Thyroid gland (tissue), 4 donors: ENCODE measurements around the gene MAGI1. TPM values are rescaled to one million over a fixed set of nuclear protein-coding genes. Genes with fewer than 3 reads are reported as not detected.

Experiments used
- DNase-seq, 2 donors: peaks; one replicate each; pipeline ENCODE4 v3.0.0-alpha.2; 2019
- H3K27ac ChIP-seq, 3 donors: fragments of 200-600 bp; sonication (generic); 1 replicate in 2 of 3; 2 replicates in 1 of 3; pipeline ENCODE4 v1.5.1; 2016 to 2019; ENCODE audit warnings: mild to moderate bottlenecking in 1 of 3, moderate library complexity in 1 of 3
- H3K27me3 ChIP-seq: fragments of 200-600 bp; sonication (generic); one replicate; pipeline ENCODE4 v1.5.1; 2019
- H3K36me3 ChIP-seq, 2 donors: fragments of 200-600 bp; sonication (generic); one replicate each; pipeline ENCODE4 v1.5.1; 2016 to 2019
- H3K4me1 ChIP-seq, 2 donors: fragments of 200-600 bp; sonication (generic); one replicate each; pipeline ENCODE4 v1.5.1; 2017 to 2019
- H3K4me3 ChIP-seq, 3 donors: fragments of 200-600 bp; sonication (generic); replicated peaks in 1 of 3; 1 replicate in 2 of 3; 2 replicates in 1 of 3; pipeline ENCODE4 v1.5.1; 2016; ENCODE audit warnings: mild to moderate bottlenecking in 1 of 3
- H3K9me3 ChIP-seq: fragments of 200-600 bp; sonication (generic); one replicate; pipeline ENCODE4 v1.5.1; 2017
- POLR2A ChIP-seq, 2 donors: fragments of 450-650 bp; IDR thresholded peaks; one replicate each; pipeline ENCODE4 v1.6.1; 2017; ENCODE audit warnings: antibody characterized with exemption in 2 of 2, mild to moderate bottlenecking in 2 of 2, moderate library complexity in 1 of 2
- WGBS, 2 donors: methylation state at CpG; one replicate each; pipeline ENCODE4 v1.1.5; 2017; 5-methylcytosine and 5-hydroxymethylcytosine counted together
- intact Hi-C: fragments of 100-400 bp; cut with DNase I; formaldehyde crosslinking; loops from one replicate; pipeline ENCODE4 v1.15.1; 2023
- total RNA-seq, 4 donors: library from RNA; depleted of rRNA; stranded (reverse); fragments of >200 nt; gene quantifications; one replicate each; pipeline ENCODE4 v1.2.3, GENCODE V29; 2016
- TF ChIP-seq, protein P1 (sequence below), 6 experiments: fragments of 200-600 bp in 3 of 6; fragments of 450-650 bp in 3 of 6; sonication (generic) in 3 of 6; IDR thresholded peaks; one replicate each; pipeline ENCODE4 v1.5.1; 2016 to 2019; ENCODE audit warnings: antibody characterized with exemption in 6 of 6, mild to moderate bottlenecking in 2 of 6, inconsistent platforms in 1 of 6, moderate library complexity in 1 of 6

Gene MAGI1
- total RNA-seq, 4 donors from 2014 or later: 60.5 to 123 (median 87.5) TPM

DNA sequence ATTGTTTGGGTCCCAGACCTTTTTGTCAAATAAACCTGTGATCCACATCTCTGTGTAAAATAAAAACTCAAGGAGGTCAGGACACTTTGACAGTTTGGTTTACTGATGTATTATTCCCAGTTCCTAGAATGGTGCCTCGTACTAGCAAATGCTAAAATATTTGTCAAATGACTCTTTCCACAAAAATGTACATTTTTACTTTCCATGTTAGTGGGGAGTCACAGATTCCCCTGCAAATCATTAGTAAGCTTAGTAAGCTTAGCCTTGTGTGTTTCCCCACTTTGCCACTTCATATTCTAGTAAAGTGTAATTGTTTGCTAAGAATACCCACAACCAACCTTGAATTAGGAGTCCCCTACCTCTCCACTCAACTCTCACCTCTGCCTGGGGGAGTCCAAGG, 2.4 kb upstream of the MAGI1 start:
- no peaks in the 10 kb centered on the region for H3K9me3 ChIP-seq
- H3K27ac ChIP-seq: no peak overlapping the region
- TF ChIP-seq, protein P1, sequence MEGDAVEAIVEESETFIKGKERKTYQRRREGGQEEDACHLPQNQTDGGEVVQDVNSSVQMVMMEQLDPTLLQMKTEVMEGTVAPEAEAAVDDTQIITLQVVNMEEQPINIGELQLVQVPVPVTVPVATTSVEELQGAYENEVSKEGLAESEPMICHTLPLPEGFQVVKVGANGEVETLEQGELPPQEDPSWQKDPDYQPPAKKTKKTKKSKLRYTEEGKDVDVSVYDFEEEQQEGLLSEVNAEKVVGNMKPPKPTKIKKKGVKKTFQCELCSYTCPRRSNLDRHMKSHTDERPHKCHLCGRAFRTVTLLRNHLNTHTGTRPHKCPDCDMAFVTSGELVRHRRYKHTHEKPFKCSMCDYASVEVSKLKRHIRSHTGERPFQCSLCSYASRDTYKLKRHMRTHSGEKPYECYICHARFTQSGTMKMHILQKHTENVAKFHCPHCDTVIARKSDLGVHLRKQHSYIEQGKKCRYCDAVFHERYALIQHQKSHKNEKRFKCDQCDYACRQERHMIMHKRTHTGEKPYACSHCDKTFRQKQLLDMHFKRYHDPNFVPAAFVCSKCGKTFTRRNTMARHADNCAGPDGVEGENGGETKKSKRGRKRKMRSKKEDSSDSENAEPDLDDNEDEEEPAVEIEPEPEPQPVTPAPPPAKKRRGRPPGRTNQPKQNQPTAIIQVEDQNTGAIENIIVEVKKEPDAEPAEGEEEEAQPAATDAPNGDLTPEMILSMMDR (IDR thresholded peaks at IDR 0.05): no peak
- no peak for TF ChIP-seq POLR2A (IDR thresholded peaks at IDR 0.05)
- H3K36me3 ChIP-seq: no peaks in the 10 kb centered on the region
- WGBS, 2 donors: 79 to 93% methylated on average over 1 of the region's 1 CpG
- no peak for DNase-seq
- H3K4me3 ChIP-seq: no peak overlapping the region
- H3K4me1 ChIP-seq: peaks cover 6 to 12% of the 10 kb centered on the region in 2 donors
- intact Hi-C loops: no loop called here
- no peaks in the 10 kb centered on the region for H3K27me3 ChIP-seq

DNA sequence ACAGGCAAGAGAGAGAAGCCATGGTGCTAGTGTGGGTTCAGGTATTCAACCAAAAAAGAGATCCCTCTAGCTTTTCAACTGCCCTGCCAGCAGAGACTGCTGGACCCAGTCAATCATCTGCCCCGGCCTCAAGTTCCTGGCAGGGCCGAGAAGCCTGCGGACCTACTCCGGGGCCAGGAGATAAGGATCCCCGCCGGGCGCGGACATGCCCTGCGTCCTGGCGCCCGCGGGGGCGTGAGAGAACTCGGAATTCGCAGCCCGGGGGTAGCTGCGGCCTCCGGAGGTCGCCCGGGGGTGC, 821 bp upstream of the MAGI1 start:
- H3K27me3 ChIP-seq: no peaks in the 10 kb centered on the region
- no peaks in the 10 kb centered on the region for H3K36me3 ChIP-seq
- peak overlapping the region; percentile 8 to 78 (median 32) for H3K4me3 ChIP-seq
- H3K4me1 ChIP-seq: peaks cover 9 to 19% of the 10 kb centered on the region in 2 donors
- peak; percentile 52 to 56 for DNase-seq
- H3K27ac ChIP-seq: peak overlapping the region; percentile 95 to 97 (median 96)
- intact Hi-C loops: loop anchor here (5.0 to 10.0 kb wide), 2 partner anchors 85 to 98 kb away; no protein-coding TSS in a partner anchor
- 3 to 8% methylated on average over 7 to 10 of the region's 20 CpGs for WGBS, 2 donors
- H3K9me3 ChIP-seq: no peaks in the 10 kb centered on the region
- TF ChIP-seq, protein P1 (IDR thresholded peaks at IDR 0.05): peak in 1 of 6 experiments; percentile 23
- no peak for TF ChIP-seq POLR2A (IDR thresholded peaks at IDR 0.05)

DNA sequence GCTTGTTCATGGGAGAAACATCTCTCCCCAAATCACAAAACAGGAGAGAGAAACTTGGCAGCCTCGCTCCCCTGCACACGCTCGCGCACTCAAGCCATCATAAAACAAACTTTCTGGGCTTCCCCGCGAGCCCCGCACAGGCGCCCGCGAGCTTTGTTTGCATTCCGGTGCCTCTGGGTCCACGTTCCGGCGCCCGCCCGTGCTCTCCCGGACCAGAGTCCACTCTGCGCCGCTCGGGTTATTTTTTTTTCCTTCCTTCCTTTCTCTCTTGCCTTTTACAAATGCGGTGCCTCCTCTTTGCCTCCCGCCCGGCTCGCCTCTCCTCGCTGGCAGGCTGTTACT, 363 bp downstream of the MAGI1 start:
- no peaks in the 10 kb centered on the region for H3K36me3 ChIP-seq

DNA sequence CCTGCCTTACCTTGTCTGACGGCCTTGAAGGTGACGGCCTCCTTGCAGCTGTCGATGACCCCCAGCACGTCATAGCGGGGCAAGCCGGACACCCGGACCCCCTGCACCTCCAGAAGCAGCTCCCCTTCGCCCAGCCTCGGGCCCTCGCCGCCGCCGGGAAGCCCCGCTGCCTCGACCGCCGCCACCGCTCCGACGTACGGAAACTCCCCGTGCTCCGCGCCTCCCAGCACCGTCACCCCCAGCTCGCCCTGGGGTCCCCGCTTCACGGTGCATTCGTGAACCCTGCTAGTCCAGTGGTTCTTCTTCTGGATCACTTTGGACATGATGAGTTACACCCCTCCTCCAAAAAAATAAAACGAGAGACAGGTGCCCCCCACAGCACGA, 740 bp downstream of the MAGI1 start:
- Histone ChIP-seq H3K27ac (peak overlapping the region; percentile 95 to 97 (median 96)), H3K4me3 (peak overlapping the region; percentile 43 to 82 (median 78)), H3K4me1 (peaks cover 12 to 19% of the 10 kb centered on the region in 2 donors), H3K9me3 (no peaks in the 10 kb centered on the region), H3K36me3 (no peaks in the 10 kb centered on the region), H3K27me3 (no peaks in the 10 kb centered on the region)
- peak; percentile 27 to 34 for DNase-seq
- TF ChIP-seq, protein P1 (IDR thresholded peaks at IDR 0.05): no peak
- no peak for TF ChIP-seq POLR2A (IDR thresholded peaks at IDR 0.05)
- intact Hi-C loops: loop anchor here (5.0 to 10.0 kb wide), 2 partner anchors 83 to 99 kb away; no protein-coding TSS in a partner anchor
- WGBS, 2 donors: 3% methylated on average over 3 to 16 of the region's 31 CpGs

More for the DNA sequence above, 363 bp downstream of the MAGI1 start:
- H3K27ac ChIP-seq: peak overlapping the region; percentile 95 to 97 (median 96)
- 0 to 1% methylated on average over 25 of the region's 25 CpGs for WGBS, 2 donors
- intact Hi-C loops: loop anchor here (5.0 to 10.0 kb wide), 2 partner anchors 84 to 99 kb away; no protein-coding TSS in a partner anchor
- H3K4me1 ChIP-seq: peaks cover 12 to 19% of the 10 kb centered on the region in 2 donors
- TF ChIP-seq, protein P1 (IDR thresholded peaks at IDR 0.05): peak in 1 of 6 experiments; percentile 14
- TF ChIP-seq POLR2A (IDR thresholded peaks at IDR 0.05): no peak
- H3K27me3 ChIP-seq: no peaks in the 10 kb centered on the region
- peak overlapping the region; percentile 43 to 82 (median 78) for H3K4me3 ChIP-seq
- no peak for DNase-seq
- no peaks in the 10 kb centered on the region for H3K9me3 ChIP-seq

DNA sequence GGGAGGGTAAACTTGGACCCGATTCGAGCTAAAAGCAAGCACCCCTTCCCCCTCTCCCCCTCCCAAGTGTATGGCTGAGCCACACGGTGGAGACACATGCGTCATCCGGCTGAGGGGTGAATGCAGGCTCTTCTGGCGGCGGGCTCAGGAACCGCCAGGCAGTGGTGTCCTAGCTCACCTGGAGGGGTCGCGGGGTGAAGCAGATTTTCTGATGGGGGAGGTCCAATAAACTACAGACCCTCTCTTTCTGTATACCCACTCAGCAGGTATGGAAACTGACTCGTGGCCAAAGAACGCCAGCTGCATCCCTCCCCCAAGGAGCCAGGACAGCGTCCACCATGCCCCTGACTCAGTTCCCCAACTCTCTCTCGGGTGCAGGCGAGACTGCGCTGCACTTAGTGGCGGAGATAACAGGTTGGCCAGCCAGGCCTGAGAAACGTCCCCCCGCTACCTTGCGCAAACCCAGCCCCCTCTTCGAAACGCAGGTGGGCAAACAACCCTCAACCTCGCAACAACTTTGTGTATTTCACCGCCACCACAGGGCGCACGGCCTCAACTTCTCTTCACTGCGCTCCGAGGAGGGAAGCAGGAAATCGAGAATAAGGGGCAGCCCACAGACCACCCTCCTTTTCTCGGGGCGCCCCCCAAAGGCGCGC, 1.3 kb downstream of the MAGI1 start:
- peaks cover 12 to 19% of the 10 kb centered on the region in 2 donors for H3K4me1 ChIP-seq
- H3K27ac ChIP-seq: peak overlapping the region; percentile 95 to 97 (median 96)
- 0 to 2% methylated on average over 29 to 31 of the region's 33 CpGs for WGBS, 2 donors
- intact Hi-C loops: loop anchor here (5.0 to 10.0 kb wide), 2 partner anchors 83 to 100 kb away; no protein-coding TSS in a partner anchor
- TF ChIP-seq, protein P1 (IDR thresholded peaks at IDR 0.05): peak in 4 of 6 experiments; percentile 33 to 58 (median 42)
- TF ChIP-seq POLR2A (IDR thresholded peaks at IDR 0.05): peak in 1 of 2 donors; percentile 72
- no peaks in the 10 kb centered on the region for H3K27me3 ChIP-seq
- no peaks in the 10 kb centered on the region for H3K36me3 ChIP-seq
- no peaks in the 10 kb centered on the region for H3K9me3 ChIP-seq
- DNase-seq: peak; percentile 77 to 78
- H3K4me3 ChIP-seq: peak overlapping the region; percentile 43 to 82 (median 78)
